ENCODE data around the gene SH3GLB2.

The SH3GLB2 gene

GRCh38 chr9:129028192-129028966, at the start of gene SH3GLB2:
SH3GLB2 (minus strand) TSS chr9:129028331; CDS start chr9:129028154, 177 bp downstream.
- in situ Hi-C loops (cut with HindIII; ENCODE audit: low pct_ligation_motif_present, low sequenced_read_pairs) = no loop called here
- no peaks in the 10 kb centered on the region for H3K27me3 ChIP-seq (replicated peaks)
- peak; percentile 84 for TF ChIP-seq CTCF (IDR thresholded peaks at IDR 0.05; ENCODE audit: low read depth, low read length, missing control alignments)
- H3K4me3 ChIP-seq (ENCODE audit: low read depth, low read length) = peak within 1 kb of the TSS; percentile 66
- peak within 1 kb of the TSS; percentile 32 for H3K27ac ChIP-seq
- no peaks in the 10 kb centered on the region for H3K36me3 ChIP-seq (replicated peaks)
- DNase-seq = peak; percentile 91

GRCh38 chr9:129077236-129077635, 49.1 kb upstream of the SH3GLB2 start:
- no peak for TF ChIP-seq CTCF (IDR thresholded peaks at IDR 0.05; ENCODE audit: low read depth, low read length, missing control alignments)
- no peak overlapping the region for H3K27ac ChIP-seq
- DNase-seq = no peak
- H3K27me3 ChIP-seq (replicated peaks) = no peaks in the 10 kb centered on the region
- no peak overlapping the region for H3K4me3 ChIP-seq (ENCODE audit: low read depth, low read length)
- H3K36me3 ChIP-seq (replicated peaks) = no peaks in the 10 kb centered on the region
- in situ Hi-C loops (cut with HindIII; ENCODE audit: low pct_ligation_motif_present, low sequenced_read_pairs) = no loop called here

GRCh38 chr9:129076640-129077037, 48.5 kb upstream of the SH3GLB2 start:
- H3K36me3 ChIP-seq (replicated peaks) = no peaks in the 10 kb centered on the region
- in situ Hi-C loops (cut with HindIII; ENCODE audit: low pct_ligation_motif_present, low sequenced_read_pairs) = no loop called here
- no peak for DNase-seq
- H3K27me3 ChIP-seq (replicated peaks) = no peaks in the 10 kb centered on the region
- no peak for TF ChIP-seq CTCF (IDR thresholded peaks at IDR 0.05; ENCODE audit: low read depth, low read length, missing control alignments)
- H3K27ac ChIP-seq = no peak overlapping the region
- H3K4me3 ChIP-seq (ENCODE audit: low read depth, low read length) = no peak overlapping the region

GRCh38 chr9:129075996-129076639, 48.0 kb upstream of the SH3GLB2 start:
- Histone ChIP-seq H3K4me3 (ENCODE audit: low read depth, low read length) (no peak overlapping the region), H3K36me3 (replicated peaks) (no peaks in the 10 kb centered on the region), H3K27ac (no peak overlapping the region), H3K27me3 (replicated peaks) (no peaks in the 10 kb centered on the region)
- TF ChIP-seq CTCF (IDR thresholded peaks at IDR 0.05; ENCODE audit: low read depth, low read length, missing control alignments) = no peak
- DNase-seq = no peak
- in situ Hi-C loops (cut with HindIII; ENCODE audit: low pct_ligation_motif_present, low sequenced_read_pairs) = no loop called here

- H3K36me3 ChIP-seq (replicated peaks) = no peaks in the 10 kb centered on the region
- DNase-seq = no peak
- no peaks in the 10 kb centered on the region for H3K27me3 ChIP-seq (replicated peaks)
- in situ Hi-C loops (cut with HindIII; ENCODE audit: low pct_ligation_motif_present, low sequenced_read_pairs) = no loop called here
- H3K27ac ChIP-seq = no peak overlapping the region
- TF ChIP-seq CTCF (IDR thresholded peaks at IDR 0.05; ENCODE audit: low read depth, low read length, missing control alignments) = no peak
- no peak overlapping the region for H3K4me3 ChIP-seq (ENCODE audit: low read depth, low read length)
These were observed 46.0 kb upstream of the SH3GLB2 start for GRCh38 chr9:129074106-129074505.
